Cortex of kidney (tissue), 1 donor: Measurements from ENCODE around the gene PLSCR4.

ENCODE experiments used
- DNase-seq: peaks from one replicate; lab custom pipeline; 2025; lab: John Stamatoyannopoulos, UW

PLSCR4 gene

DNA sequence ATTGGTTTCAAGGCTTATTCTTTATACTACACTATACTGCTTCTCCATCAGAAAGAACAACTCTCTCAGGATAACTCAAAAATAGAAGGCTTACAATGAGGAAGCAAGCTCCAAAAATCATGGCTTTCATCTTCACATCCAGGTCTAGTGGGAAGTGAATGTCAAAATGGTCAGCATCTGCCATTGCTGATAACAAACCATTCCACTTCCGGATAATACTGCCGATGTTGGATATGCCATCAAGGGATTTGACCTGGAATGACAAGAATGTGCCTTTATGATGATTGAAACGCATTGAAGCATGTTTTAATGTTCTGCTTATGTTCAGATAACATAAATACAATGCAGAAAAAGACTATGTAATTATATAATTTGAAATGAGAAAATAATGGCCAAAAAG, 55.9 kb downstream of the PLSCR4 start:
- no peak for DNase-seq

DNA sequence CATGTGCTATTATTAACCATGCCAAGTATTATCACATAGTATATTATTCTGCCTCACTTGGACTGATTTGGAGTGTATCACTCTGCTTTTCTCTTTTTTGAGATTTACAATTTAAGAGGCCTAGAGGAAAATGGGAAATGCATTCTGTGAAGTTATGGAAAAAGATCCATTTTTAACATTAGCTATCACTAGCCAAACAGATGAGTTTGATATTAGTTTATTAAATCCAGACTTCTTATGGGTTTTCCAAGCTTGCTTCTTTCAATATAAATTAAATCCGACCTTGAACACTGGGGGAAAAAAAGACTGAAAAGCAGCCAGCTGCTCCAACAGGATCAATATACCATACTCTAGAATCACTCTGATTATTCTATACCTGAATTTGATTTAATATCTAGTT, 59.9 kb downstream of the PLSCR4 start:
- DNase-seq, result no peak

DNA sequence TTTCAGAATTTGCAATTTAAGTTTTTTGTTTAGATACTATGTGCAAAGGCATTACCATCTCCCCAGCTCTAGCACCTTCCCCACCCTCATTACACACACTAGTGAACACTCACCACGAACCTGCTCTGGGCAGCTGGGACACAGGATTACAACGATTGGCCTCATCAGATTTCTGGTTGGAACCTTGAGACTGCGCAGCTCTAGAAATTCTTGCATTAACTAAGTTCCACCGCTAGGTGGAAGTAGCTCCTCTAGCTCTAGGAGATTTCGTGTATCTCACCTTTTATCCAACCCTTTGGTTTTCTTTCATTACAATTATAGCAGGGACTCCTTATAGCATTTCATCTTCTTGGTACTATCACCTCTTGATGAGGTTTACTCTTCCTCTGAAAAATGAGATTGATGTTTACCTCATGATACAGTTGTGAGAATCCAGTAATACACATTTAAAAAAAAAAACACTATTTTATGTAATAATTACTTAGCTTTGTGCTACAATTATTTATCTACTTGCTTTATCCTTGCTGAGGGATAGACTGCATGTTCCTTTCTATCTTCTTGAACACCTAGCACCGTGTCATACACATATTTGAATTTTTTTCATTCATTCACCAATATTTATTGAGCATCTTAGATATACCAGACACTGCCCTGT, 61.3 kb downstream of the PLSCR4 start:
- no peak for DNase-seq

DNA sequence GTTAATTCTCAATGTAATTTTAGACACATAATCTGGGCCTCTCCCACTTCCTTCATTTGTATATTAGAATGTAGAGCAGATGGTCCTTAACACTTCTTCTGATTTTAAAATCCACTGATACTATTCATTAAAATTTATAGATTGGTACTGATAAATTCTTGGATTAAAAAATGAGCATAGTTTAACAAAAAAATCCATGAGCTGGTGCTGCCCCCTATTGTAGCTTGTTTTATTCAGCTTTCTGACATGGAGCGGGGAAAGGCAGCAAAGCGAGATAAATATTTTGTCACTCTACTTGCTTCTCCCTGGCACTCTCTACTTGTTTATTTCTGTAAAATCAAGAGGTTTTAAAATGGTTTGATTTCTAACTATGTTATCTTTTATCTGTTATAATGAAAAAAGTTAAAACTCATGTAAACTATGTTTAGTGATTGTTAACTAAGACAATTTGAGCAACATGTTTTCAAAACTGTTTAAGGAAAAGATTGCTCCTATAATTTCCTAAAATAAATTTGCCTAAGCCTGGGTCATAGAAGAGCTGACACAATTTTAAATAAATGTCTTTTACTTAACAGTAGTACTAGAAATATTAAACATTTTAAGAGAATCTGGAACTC, 63.5 kb downstream of the PLSCR4 start:
- no peak for DNase-seq

DNA sequence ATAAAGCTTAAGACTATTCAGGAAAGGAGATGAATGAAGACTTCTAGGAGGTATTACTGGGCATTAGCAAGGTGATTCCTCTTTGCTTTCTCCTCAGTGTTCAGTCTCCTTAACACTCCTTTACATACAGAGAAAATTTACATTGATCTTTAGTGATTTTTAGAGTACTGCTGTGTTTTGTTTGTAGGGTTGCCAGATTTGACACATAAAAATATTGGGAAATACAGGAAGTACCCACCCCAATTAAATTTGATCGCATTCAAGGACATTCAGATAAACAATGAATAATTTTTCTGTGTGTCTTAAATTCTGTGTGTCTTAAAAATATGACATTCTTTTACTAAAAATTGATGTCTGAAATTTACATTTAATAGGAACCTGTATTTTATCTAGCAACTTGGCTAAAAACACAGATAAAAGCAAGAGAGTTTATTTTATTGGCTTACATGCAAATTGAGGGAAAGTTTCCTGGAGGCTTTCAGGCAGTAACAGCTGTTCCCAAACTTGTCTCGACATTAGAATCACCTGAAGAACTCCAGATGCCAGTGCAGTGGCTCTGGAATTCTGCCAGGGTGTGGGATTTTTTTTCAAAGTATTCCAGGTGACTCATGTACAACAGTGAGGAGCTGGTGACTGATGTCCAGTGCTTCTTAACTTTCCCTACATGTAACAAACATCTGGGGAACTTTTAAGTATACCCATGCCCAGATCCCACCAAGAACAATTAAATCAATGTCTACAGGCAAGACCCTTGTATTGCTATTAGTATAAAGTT, 66.5 kb downstream of the PLSCR4 start:
- no peak for DNase-seq

DNA sequence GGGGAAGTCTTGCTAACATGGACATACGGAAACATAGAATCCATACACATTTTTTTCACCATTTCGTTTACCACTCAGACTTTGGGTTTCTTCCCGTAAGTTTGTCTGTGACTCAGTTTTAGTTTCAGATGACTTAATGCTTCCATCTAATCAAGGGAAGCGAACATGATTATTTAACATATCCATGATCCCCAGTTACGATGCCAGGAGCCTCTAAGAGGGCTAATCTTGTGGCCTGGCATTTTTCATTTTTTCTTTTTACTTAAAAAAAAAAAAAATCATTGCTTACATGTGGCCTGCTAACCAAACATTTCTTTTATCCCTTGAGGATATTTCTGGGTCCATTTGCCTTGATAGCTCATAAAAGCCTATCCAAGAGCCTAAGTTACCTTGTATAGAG, 69.7 kb downstream of the PLSCR4 start:
- DNase-seq, result no peak

DNA sequence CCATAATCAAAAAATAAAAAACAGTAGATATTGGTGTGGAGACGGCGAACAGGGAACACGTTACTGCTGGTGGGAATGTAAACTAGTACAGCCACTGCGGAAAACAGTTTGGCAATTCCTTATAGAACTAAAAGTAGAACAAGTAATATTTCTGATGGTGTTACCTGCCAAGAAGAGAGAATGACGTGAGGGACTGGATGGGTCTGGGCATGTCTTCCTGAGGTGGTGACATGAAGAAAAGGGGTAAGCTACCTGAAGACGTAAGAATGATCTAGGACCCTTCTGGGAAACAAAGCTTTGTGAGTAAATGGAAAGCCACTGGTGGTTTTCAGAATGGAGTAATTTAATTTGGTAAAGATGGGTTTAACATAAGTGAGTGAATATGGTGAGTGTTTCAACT, 70.5 kb downstream of the PLSCR4 start:
- DNase-seq, result no peak

DNA sequence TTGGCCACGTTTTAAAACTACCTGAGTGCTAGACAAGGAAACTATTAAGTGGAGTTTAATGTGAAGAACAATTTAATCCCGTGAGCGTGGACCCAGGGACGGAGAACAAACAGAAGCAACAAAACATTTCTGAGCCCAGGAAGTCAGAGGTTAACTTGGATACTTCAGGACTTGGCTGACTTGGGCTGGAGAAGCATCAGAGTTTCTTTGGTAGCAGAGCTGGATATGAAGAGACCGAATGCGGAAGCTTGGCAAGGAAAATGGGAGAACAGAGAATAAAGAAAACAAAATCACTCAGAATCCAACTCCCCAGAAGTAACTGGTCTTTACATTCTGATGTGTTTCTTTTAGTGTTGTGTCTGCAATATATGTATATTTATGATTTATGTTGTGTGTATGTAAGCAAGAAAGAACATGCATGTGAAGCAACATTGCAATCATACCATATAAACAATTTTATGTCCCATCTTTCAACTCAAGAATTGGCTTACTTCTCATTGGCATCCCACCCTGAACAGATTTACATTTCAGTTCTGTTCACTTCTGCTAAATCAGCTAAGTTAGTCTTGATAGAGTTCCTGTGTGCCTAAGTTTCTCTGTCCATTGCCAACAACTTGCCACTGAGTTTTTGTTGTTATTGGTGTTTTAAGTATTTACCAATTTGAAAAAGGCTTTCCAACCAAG, 72.8 kb downstream of the PLSCR4 start:
- DNase-seq, result no peak

DNA sequence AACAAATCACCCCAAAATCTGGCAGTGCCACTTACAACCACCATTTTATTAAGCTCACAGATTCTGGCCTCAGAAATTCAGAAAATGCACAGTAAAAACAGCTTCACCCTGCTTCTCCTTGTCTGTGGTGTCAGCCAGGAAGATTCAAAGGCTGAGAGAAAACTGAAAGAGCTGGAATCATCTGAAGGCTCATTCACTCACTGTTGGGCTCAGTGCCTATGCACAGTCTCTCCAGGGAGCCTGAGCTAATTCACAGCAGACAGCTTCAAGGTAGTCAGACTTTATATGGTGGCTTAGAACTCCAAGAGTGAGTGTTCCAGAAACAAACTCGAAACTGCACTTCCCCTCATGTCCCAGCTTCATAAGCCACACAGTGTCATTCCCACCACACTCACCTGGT, 73.4 kb downstream of the PLSCR4 start:
- DNase-seq, result no peak

DNA sequence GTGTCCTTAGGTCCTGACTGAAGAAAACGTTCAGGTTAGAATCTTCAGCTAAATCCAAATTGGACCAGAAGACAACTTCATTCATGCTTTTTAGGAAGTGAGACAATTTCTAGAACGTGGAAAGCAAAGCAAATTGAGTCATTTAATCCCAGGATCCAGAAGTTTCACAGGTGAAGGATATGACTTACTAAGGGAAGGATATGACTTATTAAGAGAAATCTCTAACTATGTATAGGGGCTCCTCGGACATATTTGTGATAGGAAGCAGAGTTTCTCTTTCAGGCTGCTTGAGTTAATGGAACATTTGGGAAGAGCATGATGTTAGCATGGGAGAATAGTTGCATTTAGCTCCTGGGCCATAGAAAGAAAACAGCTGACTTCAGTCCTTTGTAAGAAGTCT, 73.8 kb downstream of the PLSCR4 start:
- DNase-seq, result no peak

DNA sequence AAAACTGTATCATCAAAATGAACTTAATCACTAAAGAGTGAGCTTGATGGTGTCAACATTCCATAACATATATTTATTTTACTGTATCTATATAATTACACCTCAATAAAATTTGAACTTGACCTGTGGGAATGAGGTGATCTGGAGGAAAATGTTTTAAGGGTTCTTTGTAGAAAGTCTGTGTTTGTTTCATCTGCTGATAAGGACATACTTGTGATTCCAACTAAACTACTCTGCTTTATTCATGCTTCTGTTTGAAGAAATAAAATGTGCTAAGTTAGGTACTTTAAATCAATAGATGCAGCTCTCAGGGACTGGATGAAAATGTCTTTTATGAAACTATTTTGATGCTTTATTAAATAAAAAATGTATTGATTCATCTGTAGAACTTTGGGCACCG, 78.3 kb downstream of the PLSCR4 start:
- no peak for DNase-seq

DNA sequence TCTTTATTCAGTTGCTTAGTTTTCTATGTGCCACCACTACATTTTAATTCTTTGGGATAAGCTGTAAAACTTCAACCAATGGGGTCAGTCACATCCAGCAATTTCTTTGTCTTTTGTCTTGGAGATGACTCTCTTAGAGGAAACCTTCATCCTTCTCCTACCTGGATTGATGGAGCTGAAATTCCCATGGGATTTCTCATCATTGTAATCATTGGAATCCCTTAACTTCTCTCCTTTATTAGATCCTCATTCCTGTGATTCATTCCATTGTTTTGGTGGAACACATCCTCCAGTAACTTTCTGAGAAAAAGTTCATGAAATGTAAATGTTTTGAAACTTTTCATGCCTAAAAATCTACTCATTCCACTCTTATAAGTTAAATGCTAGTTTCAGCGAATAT, 80.3 kb downstream of the PLSCR4 start:
- DNase-seq, result no peak

DNA sequence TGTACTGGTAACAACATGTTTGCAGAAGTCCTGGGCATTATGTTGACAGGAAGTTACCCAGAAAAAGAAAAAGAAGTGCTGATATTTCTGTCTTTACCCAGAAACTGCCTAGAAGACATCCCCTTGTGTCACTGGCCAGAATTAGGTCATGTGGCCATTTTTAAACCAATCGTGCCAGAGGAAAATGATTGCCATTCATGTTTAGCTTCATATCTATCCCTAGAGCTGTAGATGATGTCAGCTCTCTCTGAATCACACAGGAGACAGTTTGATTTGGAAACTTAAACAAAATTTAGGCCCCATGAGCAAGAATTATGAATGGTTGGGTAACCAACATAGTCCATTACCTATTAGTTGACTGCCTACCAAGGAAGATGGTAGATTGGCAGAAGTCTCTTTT, 81.0 kb downstream of the PLSCR4 start:
- no peak for DNase-seq

DNA sequence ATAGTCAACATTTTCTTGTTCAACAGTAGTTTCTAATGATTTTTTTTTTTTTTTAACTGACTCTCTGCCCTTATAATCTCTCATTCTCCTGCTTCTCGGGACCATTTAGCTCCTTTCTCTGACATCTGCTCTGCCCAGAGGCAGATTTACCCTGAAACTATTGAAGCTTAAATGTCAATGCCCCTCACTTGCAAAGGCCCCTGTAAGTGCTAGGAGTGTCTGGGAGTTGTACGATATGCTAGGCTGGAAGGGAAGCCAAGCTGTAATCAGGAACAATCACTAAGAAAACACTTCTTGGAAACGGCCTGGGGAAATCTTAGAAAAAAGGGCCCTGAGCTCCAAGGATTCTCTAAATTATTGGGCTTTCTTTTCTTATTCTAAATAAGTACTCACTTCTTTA, 84.1 kb downstream of the PLSCR4 start:
- DNase-seq, result no peak

DNA sequence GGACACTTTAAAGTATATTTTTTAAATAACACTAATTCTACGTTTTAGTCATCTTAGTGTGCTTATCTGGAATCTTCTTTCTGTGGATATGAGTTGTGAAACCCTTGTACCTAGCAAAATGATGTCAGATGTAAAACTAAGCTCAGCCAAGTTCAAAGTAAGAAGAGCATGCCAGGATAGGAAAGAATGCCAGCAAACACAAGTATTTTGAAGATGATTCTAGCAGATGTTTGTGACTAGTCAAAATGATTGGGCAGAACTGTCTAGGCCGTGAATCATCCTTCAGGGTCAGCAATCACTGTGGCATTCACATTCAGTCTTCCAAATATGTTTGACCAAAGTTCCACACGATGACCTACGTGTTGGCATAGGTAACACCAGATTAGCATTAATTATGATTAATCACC, 84.5 kb downstream of the PLSCR4 start:
- DNase-seq, result no peak

DNA sequence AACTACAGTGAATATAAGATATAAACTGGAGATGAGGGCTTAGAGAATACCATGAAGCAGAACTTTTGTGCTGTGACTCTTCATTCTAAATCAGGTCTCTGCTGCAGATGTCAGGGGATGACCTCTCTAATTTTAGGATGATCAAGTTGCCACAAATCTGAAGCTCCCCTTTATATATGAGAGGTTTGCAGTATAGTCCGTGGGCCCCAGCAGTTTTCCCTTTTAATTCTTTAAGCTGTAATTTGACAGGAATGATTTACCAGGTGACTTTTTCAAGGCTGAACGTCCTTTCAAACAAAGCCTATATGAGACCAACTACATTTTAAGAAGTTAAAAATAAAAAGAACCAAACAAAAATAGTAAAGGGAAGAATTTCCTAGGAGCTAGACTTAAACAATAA, 85.0 kb downstream of the PLSCR4 start:
- no peak for DNase-seq

DNA sequence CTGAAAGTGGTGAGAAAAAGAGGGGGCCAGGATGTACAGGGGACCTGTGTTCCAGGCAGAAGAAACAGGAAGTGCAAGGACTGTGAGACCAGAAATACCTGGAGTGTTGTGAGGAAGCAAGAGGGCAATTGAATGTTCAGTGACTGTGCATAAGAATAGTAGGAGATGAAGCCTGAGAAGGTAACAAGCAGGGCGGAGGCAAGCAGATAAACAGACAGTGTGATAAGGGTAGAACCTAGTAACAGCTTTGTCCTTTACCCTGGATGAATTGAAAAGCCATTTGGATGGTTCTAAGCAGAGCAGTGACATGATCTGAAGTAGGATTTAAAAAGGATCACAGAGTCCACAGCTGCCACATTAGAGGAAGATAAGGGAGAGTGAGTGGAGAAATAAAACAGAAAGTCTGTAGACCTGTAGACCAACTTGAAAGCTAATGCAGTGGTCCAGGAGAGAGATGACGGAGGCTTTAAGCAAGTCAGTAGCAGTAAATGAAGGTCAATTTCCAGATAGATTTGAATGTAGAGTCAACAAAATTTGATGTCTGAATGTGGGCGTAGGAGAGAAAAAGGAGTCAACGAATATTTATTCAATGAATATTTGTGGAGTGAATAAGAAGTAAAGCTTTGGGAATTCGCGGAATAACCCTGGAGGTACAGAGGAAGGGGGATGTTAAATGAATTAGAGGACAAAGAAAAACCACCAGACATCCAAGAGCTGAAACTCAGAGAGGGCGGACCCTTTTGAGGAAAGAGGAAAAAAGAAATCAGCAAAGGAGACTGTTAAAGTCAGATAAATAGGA, 85.7 kb downstream of the PLSCR4 start:
- DNase-seq, result no peak

DNA sequence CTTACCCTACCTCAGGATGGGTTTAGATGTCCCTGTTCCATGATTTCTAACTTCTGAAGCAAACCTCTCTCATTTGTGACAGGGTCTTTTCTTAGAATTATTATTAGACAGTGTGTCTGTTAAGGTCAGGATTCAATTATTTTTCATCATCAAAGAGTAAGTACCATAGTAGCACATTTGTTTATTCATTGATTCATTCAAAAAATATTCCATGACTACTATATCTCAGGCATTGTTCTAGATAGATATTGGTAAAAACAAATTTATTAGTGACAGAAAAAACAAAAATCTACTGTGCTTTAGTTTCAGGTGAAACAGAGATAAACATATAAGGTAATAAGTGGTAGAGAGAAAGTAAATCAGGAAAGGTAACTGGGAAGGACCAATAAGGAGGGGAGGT, 86.4 kb downstream of the PLSCR4 start:
- no peak for DNase-seq

DNA sequence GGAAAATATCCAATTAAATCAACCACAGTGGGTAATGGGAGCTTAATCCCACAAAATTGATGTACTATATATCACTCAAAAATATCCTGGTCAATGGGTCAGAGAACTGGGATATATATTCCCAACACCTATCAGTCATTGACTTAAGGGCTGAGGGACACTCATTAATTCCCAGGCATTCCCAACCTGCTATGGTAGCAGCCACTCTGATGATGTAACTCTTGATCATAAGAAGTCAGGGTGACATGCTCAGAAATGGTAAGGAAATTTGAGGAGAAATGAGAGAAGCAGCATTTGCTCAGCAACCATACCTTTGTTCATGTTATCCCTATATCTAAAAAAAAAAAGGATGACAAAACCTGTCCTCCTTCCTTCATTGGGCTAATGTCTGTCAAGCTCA, 86.8 kb downstream of the PLSCR4 start:
- DNase-seq, result no peak

DNA sequence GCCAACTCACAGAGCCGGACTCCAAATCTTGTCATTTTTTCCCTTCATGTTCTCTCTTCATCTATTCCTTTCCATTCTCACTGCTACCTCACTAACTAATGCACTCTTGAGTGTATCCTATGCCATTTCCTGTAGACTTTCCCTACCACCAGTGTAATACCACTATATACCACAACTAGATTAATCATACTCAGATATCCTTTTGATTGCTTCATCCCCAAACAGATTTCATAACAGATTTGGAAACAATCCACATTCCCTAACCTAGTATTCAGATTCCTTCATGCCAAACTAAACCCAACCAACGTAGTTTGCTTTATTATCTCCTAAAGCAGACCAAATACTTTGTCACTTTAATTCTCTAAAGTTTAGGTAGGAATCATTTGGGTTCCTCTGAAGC, 87.3 kb downstream of the PLSCR4 start:
- DNase-seq, result no peak

DNA sequence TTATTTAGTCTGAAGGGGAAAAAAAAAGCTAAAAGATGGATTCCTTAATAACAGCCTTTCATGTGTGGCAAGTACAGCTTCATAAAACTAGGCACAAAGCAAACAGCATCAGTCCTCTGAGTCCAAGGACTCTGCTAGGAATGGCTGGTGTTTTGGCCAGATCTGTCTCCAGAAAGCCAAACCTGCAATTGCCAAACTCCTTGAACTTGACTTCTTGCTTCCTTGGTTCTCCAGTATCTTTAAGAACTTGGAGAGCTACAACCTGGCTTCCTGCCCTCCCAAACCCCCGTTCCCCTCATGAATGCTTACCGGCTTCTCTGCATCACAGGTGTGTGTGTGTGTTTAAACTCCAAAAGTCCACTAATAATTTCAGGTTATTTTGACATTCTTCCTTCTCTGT, 88.3 kb downstream of the PLSCR4 start:
- no peak for DNase-seq

DNA sequence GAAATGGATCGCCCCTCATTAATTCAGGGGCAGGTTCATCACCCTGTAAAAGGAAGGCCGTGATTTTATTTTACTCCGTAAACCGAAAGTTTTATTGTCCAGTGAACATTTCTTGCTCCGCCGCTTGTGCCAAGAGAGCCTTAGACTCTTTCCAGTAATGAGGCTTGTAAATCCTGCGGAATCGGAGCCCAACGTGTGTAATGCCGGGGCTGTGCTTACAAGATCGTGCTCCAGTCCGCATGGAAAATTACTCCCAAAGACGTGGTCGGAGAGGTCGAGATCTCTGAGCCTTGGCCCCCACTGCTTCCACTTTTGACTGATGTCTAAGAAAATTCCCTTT, 89.3 kb downstream of the PLSCR4 start:
- DNase-seq, result no peak
